HG02870 (cell line): ENCODE results near the gene PEX6.
"Not testable (repeated sequence)": the region's sequence is repeated elsewhere in the genome, so short reads cannot be mapped to it uniquely, and the experiment has no call there.

Source experiments
- ATAC-seq: cut with Tn5 transposase; IDR thresholded peaks from one replicate; pipeline ENCODE4 v1.9.1; 2021; ENCODE audit warnings: mild to moderate bottlenecking, moderate library complexity; ENCODE audit not compliant: unreplicated experiment

PEX6 gene

DNA sequence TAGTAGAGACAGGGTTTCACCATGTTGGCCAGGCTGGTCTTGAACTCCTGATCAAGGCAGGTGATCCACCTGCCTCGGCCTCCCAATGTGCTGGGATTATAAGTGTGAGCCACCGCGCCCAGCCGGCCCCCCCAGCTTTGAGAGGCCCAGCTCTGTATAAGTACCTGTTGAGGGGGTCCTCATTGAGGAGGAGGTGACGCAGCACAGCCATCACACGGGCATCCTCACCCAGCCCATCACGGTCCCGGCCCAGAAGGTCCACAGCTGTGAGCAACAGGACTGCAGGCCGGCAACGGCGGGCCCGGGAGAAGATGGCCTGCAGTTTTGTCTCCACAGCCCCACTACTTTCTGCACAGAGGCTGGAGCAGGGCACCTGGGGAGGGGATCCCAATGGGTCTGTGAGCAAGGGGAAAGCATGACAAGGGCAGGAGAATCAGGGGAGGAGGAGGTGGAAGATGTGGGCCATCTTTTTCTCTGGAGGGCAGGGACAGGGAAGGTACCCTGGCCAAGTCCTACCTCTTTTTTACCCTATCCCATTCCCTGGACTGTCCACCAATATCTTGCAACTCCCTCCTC is 10.8 kb downstream of the PEX6 start:
- no peak for ATAC-seq

DNA sequence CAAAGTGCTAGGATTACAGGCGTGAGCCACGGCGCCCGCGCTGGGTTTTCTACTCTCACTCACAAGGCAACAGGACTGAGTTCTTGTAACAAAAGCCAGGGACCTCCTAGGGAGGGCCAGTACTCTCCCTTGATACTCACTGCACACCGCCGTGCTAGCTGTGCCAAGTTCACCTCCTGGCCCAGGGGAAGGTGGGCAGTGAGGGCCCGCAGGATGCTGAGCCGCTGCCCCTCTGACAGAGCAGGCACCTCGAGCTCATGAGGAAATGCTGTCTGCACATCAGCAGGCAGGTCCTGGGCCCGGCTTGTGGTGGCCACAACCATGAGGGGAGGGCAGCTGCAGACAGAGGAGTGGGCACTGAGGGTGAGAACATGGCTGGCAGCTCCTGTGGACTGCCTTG is 11.8 kb downstream of the PEX6 start:
- ATAC-seq: no peak

- no peak for ATAC-seq
Observed at GRCh38 chr6:42966571-42966970, 12.4 kb downstream of the PEX6 start.

GRCh38 chr6:42963855-42964605 is 15.0 kb downstream of the PEX6 start:
- no peak for ATAC-seq

- ATAC-seq: no peak
Observed at GRCh38 chr6:42963179-42963854, 15.7 kb downstream of the PEX6 start.

DNA sequence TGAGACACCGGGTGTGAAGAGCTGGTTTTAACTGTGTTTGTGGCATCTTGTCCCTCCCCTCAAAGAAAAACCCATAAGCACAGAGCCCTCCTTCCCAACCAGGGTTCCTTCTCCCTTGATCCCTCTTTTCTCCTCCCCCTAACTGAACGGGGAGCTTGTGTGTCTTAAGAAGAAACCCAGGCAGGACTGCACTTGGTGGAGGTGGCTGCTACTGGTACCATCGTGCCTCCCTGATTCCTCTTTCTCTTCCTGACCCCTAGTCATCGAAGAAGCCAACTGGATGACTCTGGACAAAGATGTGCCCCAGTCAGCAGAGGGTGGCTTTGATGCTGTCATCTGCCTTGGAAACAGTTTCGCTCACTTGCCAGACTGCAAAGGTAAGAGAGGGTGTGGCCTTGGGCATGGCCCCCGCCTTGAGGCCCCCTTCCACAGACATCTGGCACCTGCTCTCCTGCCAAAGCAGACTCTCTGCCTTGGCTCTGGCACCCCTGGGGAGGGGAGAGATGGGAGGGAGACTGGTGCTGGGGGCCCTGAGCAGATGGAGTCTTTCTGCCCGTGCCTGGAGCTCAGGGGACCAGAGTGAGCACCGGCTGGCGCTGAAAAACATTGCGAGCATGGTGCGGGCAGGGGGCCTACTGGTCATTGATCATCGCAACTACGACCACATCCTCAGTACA is 16.3 kb downstream of the PEX6 start:
- no peak for ATAC-seq

GRCh38 chr6:42962096-42962495 is 16.9 kb downstream of the PEX6 start:
- ATAC-seq: no peak

DNA sequence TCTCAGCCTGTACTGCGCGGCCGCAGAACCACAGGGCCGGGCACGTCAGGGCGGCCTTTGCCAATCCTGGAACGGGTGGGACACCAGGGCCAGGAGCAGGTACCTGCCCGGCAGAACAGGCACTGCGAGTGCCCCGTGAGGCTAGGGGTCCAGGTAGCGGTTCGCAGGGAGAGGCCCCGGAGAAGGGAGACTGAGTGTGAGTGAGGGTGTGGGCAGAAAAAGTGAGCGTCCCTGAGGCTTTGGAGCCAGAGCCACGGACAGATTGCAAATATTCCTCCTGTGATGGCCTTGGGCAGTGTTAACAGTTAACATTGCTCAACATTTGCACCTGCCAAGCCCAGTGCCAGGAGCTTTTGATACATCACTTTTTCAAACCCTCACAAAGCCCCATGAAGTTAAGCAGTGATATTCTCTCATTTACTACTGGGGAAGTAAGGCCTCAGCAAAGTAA is 17.9 kb downstream of the PEX6 start:
- no peak for ATAC-seq

DNA sequence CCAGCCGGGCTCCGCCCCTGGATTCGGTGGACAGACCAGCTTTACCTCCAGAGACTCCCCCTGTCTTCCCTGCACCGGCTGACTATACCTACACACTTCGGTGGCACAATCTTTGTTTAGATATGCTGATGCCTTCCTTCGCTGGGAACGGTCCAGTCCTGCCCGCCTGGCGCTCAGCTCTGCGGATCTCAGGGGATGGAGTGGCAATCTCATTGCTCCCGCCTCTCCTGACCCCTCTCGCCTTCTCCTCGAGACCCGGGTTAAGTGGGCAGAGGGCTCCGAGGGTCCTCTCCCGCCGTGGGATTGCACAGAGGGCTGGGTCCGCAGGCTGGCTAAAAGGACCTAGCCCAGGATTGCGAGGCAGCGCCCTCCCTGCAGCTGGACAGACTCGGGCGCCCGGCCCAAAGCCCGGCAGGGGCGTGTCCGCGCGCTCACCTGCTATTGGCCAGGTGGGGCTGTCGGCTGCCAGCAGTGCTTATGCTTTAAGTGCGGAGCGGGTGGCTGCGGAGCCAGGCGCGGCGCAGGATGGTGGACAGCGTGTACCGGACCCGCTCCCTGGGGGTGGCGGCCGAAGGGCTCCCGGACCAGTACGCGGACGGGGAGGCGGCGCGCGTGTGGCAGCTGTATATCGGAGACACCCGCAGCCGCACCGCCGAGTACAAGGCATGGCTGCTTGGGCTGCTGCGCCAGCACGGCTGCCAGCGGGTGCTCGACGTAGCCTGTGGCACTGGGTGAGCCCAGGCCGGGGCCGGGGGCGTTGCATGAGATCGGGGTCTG is 18.6 kb downstream of the PEX6 start, which contains the start of gene GNMT:
Gene GNMT (plus strand): TSS at position 512 of the 777 bp plus-strand sequence. CDS start 14 bp downstream, at position 526.
- no peak for ATAC-seq

GRCh38 chr6:42959917-42960242 is 19.1 kb downstream of the PEX6 start:
- no peak for ATAC-seq

- no peak for ATAC-seq
Observed at GRCh38 chr6:42958125-42958524, 20.9 kb downstream of the PEX6 start.

- ATAC-seq: not testable (repeated sequence)
Observed at GRCh38 chr6:42954405-42954804, 24.6 kb downstream of the PEX6 start.

DNA sequence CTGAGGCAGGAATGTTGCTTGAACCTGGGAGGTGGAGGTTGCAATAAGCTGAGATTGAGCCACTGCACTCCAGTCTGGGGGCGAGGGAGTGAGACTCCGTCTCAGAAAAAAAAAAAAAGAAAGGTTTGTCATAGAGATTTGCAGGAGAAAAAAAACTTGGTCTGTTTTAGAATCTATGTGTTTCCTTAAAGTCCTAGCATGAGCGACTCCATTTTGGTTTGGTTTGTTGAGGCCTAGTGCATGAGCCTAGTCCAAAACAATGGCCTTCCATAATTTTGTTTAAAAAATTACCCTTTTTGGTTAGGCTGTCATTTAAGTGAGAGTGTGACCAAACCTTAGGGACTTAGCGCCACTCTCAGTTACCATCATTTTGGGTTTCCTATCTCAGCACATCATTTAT is 26.6 kb downstream of the PEX6 start:
- ATAC-seq: no peak

GRCh38 chr6:42947950-42948349 is 31.0 kb downstream of the PEX6 start:
- ATAC-seq: no peak

DNA sequence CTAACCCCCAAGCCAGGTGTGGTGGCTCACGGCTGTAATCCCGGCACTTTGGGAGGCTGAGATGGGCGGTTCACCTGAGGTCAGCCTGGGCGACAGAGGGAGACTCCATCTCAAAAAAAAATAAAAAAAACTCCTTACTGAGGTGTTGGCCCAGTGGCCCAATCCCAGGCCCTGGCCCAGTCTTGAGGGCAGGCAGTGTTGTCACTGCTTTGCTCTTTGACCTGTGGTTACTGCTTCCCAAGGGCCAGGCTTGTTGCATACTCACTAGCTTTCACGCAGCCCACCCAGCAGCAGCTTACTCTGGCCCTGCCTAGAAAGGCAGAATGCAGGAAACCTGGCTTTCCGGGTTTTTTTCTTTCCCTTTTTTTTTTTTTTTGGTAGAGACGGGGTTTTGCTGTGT is 36.5 kb downstream of the PEX6 start:
- ATAC-seq: no peak

GRCh38 chr6:42941356-42941755 is 37.6 kb downstream of the PEX6 start:
- ATAC-seq: not testable (repeated sequence)

GRCh38 chr6:42940493-42941045 is 38.4 kb downstream of the PEX6 start:
- ATAC-seq: no peak

DNA sequence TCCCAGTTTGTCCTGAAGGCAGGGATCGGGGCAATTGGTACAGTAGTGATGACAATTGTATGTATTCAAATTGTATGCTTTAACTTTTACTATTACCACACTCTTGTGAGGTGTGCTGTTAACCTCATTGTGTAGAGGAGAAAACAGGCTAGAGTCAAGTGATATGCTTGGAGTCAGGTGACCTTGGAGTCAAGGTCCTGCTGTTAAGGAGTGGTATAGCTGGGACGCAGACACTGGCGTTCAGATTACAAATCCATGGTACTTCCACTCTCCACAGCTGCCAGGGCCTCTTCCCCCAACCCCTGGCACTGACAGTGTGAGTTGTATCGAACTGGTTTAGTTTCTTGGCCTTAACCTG is 39.2 kb downstream of the PEX6 start:
- no peak for ATAC-seq

- ATAC-seq: no peak
Observed at GRCh38 chr6:42938987-42939809, 39.8 kb downstream of the PEX6 start.

DNA sequence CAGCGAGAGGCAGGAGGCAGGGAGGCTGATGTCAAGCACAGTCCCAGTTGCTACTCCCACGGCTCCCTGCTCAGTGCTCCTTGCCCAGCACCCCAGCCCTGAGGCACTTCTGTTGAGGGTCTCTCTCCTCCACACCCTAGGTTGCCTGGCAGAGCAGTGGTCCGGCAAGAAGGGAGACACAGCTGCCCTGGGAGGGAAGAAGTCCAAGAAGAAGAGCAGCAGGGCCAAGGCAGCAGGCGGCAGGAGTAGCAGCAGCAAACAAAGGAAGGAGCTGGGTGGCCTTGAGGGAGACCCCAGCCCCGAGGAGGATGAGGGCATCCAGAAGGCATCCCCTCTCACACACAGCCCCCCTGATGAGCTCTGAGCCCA is 40.6 kb downstream of the PEX6 start:
- no peak for ATAC-seq
